ENCODE measurements around the gene CDKN2D.

DNA sequence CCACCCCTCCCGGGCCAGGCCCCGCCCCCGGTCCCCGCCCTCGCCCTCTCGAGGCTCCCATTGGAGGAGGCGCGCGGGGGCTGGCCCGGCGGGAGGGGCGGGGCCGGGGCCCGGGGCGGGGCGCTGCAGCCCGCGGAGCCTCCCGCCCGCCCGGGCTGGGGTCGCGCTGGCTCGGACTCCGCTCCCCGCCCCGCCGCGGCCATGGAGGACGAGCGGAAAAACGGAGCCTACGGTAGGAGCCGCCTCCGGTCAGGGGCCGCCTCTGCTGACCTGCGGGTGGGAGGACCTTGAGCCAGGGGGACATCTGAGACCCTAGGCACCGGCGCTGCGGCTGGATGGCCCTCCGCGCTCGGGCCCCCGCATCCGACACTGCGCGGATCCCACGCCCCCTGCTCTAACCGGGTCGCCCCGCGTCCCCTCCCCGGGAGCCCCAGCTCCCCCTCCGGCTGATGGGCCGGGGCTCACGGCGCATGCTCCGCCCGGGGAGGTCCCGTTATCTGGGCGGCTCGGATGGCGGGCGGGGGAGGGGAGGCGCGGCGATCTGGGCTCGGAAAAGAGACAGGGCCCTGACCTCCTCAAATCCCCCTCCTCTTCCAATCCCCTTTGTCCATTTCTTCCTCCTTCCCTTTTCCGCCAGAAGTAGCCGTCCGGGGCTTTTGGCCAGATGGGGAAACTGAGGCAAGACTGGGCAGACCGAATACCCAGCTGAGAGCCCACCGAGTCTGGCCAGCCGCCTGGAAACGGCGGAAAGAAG is 33.7 kb upstream of the CDKN2D start:
- no peak for TF ChIP-seq EZH2 (IDR thresholded peaks at IDR 0.05)
- peak; percentile 58; the same call in 1 of the 2 replicates for TF ChIP-seq POLR2AphosphoS5 (IDR thresholded peaks at IDR 0.05; ENCODE audit: borderline replicate concordance, low read depth, low read length)
- no peak for TF ChIP-seq FOXP2 (optimal IDR thresholded peaks at IDR 0.05; ENCODE audit: control extremely low read depth, extremely low read length, insufficient read depth)
